H9 (cell line): ENCODE results near the gene MLH1. TPM values are rescaled to one million over a fixed set of nuclear protein-coding genes. Genes with fewer than 3 reads are reported as not detected.

Experiments
- DNase-seq: peaks from one replicate; pipeline ENCODE4 v3.0.0-alpha.2; 2017
- H2AFZ ChIP-seq: one replicate; pipeline ENCODE4 v1.6.1; 2013; ENCODE audit warnings: mild to moderate bottlenecking, low read length, control low read depth, moderate library complexity
- H2AK5ac ChIP-seq: 2 replicates; pipeline ENCODE4 v1.6.1; 2013; ENCODE audit warnings: low read length, control low read depth, mixed read lengths; ENCODE audit not compliant: insufficient read length
- H2BK120ac ChIP-seq: one replicate; pipeline ENCODE4 v1.6.1; 2013; ENCODE audit warnings: low read depth, mild to moderate bottlenecking, low read length, control low read depth, inconsistent platforms; ENCODE audit not compliant: poor library complexity, severe bottlenecking
- H2BK12ac ChIP-seq: 2 replicates; pipeline ENCODE4 v1.6.1; 2013; ENCODE audit warnings: low read length, control low read depth, mixed read lengths, low read depth; ENCODE audit not compliant: insufficient read length
- H2BK15ac ChIP-seq: 2 replicates; pipeline ENCODE4 v1.6.1; 2013; ENCODE audit warnings: low read depth, low read length, control low read depth
- H2BK20ac ChIP-seq: one replicate; pipeline ENCODE4 v1.6.1; 2013; ENCODE audit warnings: low read depth, mild to moderate bottlenecking, low read length, control low read depth, inconsistent platforms; ENCODE audit not compliant: poor library complexity, severe bottlenecking
- H2BK5ac ChIP-seq: 2 replicates; pipeline ENCODE4 v1.6.1; 2013; ENCODE audit warnings: low read length, control low read depth, mixed read lengths; ENCODE audit not compliant: insufficient read length
- H3K14ac ChIP-seq: 2 replicates; pipeline ENCODE4 v1.6.1; 2013; ENCODE audit warnings: low read length, control low read depth; ENCODE audit not compliant: insufficient read depth
- H3K18ac ChIP-seq: 2 replicates; pipeline ENCODE4 v1.6.1; 2013; ENCODE audit warnings: low read depth, mild to moderate bottlenecking, mixed read lengths, low read length, control low read depth; ENCODE audit not compliant: insufficient read length
- H3K23ac ChIP-seq: 2 replicates; pipeline ENCODE4 v1.6.1; 2013; ENCODE audit warnings: low read length, control low read depth, mixed read lengths, low read depth; ENCODE audit not compliant: insufficient read length
- H3K23me2 ChIP-seq: 2 replicates; pipeline ENCODE4 v1.6.1; 2013; ENCODE audit warnings: low read depth, mild to moderate bottlenecking, mixed read lengths, low read length, control low read depth; ENCODE audit not compliant: insufficient read length, poor library complexity, severe bottlenecking
- H3K27ac ChIP-seq: 2 replicates; pipeline ENCODE4 v1.5.1; 2013; ENCODE audit warnings: low read length, control low read depth, mixed read lengths, low read depth; ENCODE audit not compliant: insufficient read length
- H3K27me3 ChIP-seq: 2 replicates; pipeline ENCODE4 v1.6.1; 2013; ENCODE audit warnings: low read length, control low read depth, inconsistent platforms; ENCODE audit not compliant: insufficient read depth
- H3K4ac ChIP-seq: 2 replicates; pipeline ENCODE4 v1.6.1; 2013; ENCODE audit warnings: low read depth, mild to moderate bottlenecking, control low read depth, inconsistent platforms, low read length, moderate library complexity
- H3K4me1 ChIP-seq: 2 replicates; pipeline ENCODE4 v1.6.1; 2013; ENCODE audit warnings: low read length, control low read depth, inconsistent platforms; ENCODE audit not compliant: insufficient read depth
- H3K4me2 ChIP-seq: 2 replicates; pipeline ENCODE4 v1.6.1; 2013; ENCODE audit warnings: low read length, control low read depth, mixed read lengths; ENCODE audit not compliant: insufficient read length, insufficient read depth
- H3K56ac ChIP-seq: 2 replicates; pipeline ENCODE4 v1.6.1; 2013; ENCODE audit warnings: low read depth, mild to moderate bottlenecking, mixed read lengths, low read length, control low read depth; ENCODE audit not compliant: insufficient read length
- H3K79me1 ChIP-seq: 2 replicates; pipeline ENCODE4 v1.6.1; 2013; ENCODE audit warnings: low read depth, mild to moderate bottlenecking, moderate library complexity, low read length, control low read depth, inconsistent platforms; ENCODE audit not compliant: insufficient read depth, poor library complexity, severe bottlenecking
- H3K79me2 ChIP-seq: 2 replicates; pipeline ENCODE4 v1.6.1; 2013; ENCODE audit warnings: low read length, control low read depth, inconsistent platforms; ENCODE audit not compliant: insufficient read depth
- H3K9ac ChIP-seq: 2 replicates; pipeline ENCODE4 v1.6.1; 2013; ENCODE audit warnings: low read length, control low read depth, mixed read lengths; ENCODE audit not compliant: insufficient read length; ENCODE audit errors: extremely low read depth
- H3K9me3 ChIP-seq: one replicate; pipeline ENCODE4 v1.6.1; 2013; ENCODE audit warnings: low read depth, low read length, inconsistent platforms; ENCODE audit not compliant: control insufficient read depth
- H3T11ph ChIP-seq: one replicate; pipeline ENCODE4 v1.6.1; 2013; ENCODE audit warnings: mild to moderate bottlenecking, low read length, control low read depth, inconsistent platforms
- H4K20me1 ChIP-seq: one replicate; pipeline ENCODE4 v1.6.1; 2013; ENCODE audit not compliant: control insufficient read depth, insufficient read length, insufficient read depth
- H4K5ac ChIP-seq: 2 replicates; pipeline ENCODE4 v1.6.1; 2013; ENCODE audit warnings: low read depth, mild to moderate bottlenecking, mixed read lengths, low read length, control low read depth; ENCODE audit not compliant: insufficient read length
- H4K8ac ChIP-seq: replicated peaks from 2 replicates; pipeline ENCODE4 v1.6.1; 2013; ENCODE audit warnings: low read length, control low read depth, mixed read lengths, low read depth; ENCODE audit not compliant: insufficient read length
- H4K91ac ChIP-seq: 2 replicates; pipeline ENCODE4 v1.6.1; 2013; ENCODE audit warnings: low read depth, mild to moderate bottlenecking, moderate library complexity, mixed read lengths, low read length, control low read depth; ENCODE audit not compliant: insufficient read length
- H3K27ac Mint-ChIP-seq, 3 experiments: 2 replicates in 2 of 3; 3 replicates in 1 of 3; pipeline ENCODE4 v1.8.0; 2020 to 2021; ENCODE audit warnings: mixed read lengths in 3 of 3, mild to moderate bottlenecking in 1 of 3, moderate library complexity in 1 of 3
- H3K27me3 Mint-ChIP-seq: 2 replicates; pipeline ENCODE4 v1.8.0; 2021; ENCODE audit warnings: low read depth, mild to moderate bottlenecking, moderate library complexity, mixed read lengths
- H3K36me3 Mint-ChIP-seq, 3 experiments: 2 replicates in 2 of 3; 3 replicates in 1 of 3; pipeline ENCODE4 v1.8.0; 2020 to 2021; ENCODE audit warnings: low read depth in 3 of 3, mixed read lengths in 3 of 3; ENCODE audit not compliant: insufficient read depth in 1 of 3
- H3K4me1 Mint-ChIP-seq, 2 experiments: 2 replicates each; pipeline ENCODE4 v1.8.0; 2020; ENCODE audit warnings: mixed read lengths in 2 of 2
- H3K4me3 Mint-ChIP-seq, 2 experiments: 2 replicates in 1 of 2; 3 replicates in 1 of 2; pipeline ENCODE4 v1.8.0; 2020 to 2021; ENCODE audit warnings: mild to moderate bottlenecking in 2 of 2, mixed read lengths in 2 of 2, moderate library complexity in 1 of 2
- H3K9me3 Mint-ChIP-seq, 2 experiments: 2 replicates in 1 of 2; 3 replicates in 1 of 2; pipeline ENCODE4 v1.8.0; 2020; ENCODE audit warnings: mild to moderate bottlenecking in 2 of 2, mixed read lengths in 2 of 2, moderate library complexity in 1 of 2
- CTCF ChIP-seq: fragments of 200-600 bp; sonication (generic); conservative IDR thresholded peaks from 3 replicates; pipeline ENCODE4 v1.8.0; 2021; ENCODE audit warnings: antibody characterized with exemption, mild to moderate bottlenecking
- WGBS: extraction: QIAGEN DNeasy Blood & Tissue Kit; methylation state at CpG from one replicate; pipeline ENCODE4 v1.1.7; 2013; ENCODE audit warnings: missing lambda C conversion rate, low lambda C conversion rate, mixed read lengths; ENCODE audit not compliant: insufficient read length; ENCODE audit errors: extremely low coverage; 5-methylcytosine and 5-hydroxymethylcytosine counted together
- total RNA-seq: library from RNA; stranded (reverse); gene quantifications from 2 replicates; pipeline ENCODE4 v1.2.1, GENCODE V29; 2021

MLH1 gene
- total RNA-seq, 1 experiment from 2014 or later, result 45.1 TPM

- H4K5ac ChIP-seq, result no peak overlapping the region
- no peak overlapping the region for H2AK5ac ChIP-seq
- no peaks in the 10 kb centered on the region for H3K79me2 ChIP-seq
- H3K9ac ChIP-seq, result no peak overlapping the region
- H2BK120ac ChIP-seq, result no peak overlapping the region
- Mint-ChIP-seq H3K4me1 (no peaks in the 10 kb centered on the region), H3K36me3 (peaks cover 5 to 15% (median 6%) of the 10 kb centered on the region in 3 experiments; a peak in 5 of 7 replicates), H3K27me3 (no peaks in the 10 kb centered on the region), H3K9me3 (no peaks in the 10 kb centered on the region), H3K4me3 (no peak overlapping the region), H3K27ac (no peak overlapping the region)
- no peak overlapping the region for H3K56ac ChIP-seq
- no peaks in the 10 kb centered on the region for H4K20me1 ChIP-seq
- no peak overlapping the region for H3T11ph ChIP-seq
- DNase-seq, result no peak
- H3K4me1 ChIP-seq, result no peaks in the 10 kb centered on the region
- H3K4ac ChIP-seq, result no peak overlapping the region
- no peak overlapping the region for H3K23ac ChIP-seq
- H4K8ac ChIP-seq, result no peak overlapping the region
- no peak overlapping the region for H4K91ac ChIP-seq
- WGBS, result no CpG with 5 or more reads among the region's 3 CpGs
- H3K23me2 ChIP-seq, result no peaks in the 10 kb centered on the region
- no peaks in the 10 kb centered on the region for H3K27me3 ChIP-seq
- no peak overlapping the region for H2BK12ac ChIP-seq
- no peak overlapping the region for H2BK5ac ChIP-seq
- H3K79me1 ChIP-seq, result peaks cover 2% of the 10 kb centered on the region
- no peak overlapping the region for H3K4me2 ChIP-seq
- no peak overlapping the region for H2BK15ac ChIP-seq
- H3K14ac ChIP-seq, result no peak overlapping the region
- no peak overlapping the region for H2BK20ac ChIP-seq
- H3K18ac ChIP-seq, result no peak overlapping the region
- H3K9me3 ChIP-seq, result no peaks in the 10 kb centered on the region
- H3K27ac ChIP-seq, result no peak overlapping the region
- no peak for TF ChIP-seq CTCF
- no peak overlapping the region for H2AFZ ChIP-seq
These were observed 78.6 kb downstream of the MLH1 start for GRCh38 chr3:37071921-37072320.
